Activated CD4-positive, alpha-beta T cell treated with anti-CD3 and anti-CD28 coated beads, Interleukin-2, amount 50 U/mL, for 4 hours (primary cell): ENCODE measurements around the gene NEUROD1.
"Not testable (repeated sequence)": the region's sequence is repeated elsewhere in the genome, so short reads cannot be mapped to it uniquely, and the experiment has no call there.

Experiments used
- DNase-seq, 2 experiments: peaks; one replicate each; pipeline ENCODE4 v3.0.0-alpha.2; 2020

Gene NEUROD1

DNA sequence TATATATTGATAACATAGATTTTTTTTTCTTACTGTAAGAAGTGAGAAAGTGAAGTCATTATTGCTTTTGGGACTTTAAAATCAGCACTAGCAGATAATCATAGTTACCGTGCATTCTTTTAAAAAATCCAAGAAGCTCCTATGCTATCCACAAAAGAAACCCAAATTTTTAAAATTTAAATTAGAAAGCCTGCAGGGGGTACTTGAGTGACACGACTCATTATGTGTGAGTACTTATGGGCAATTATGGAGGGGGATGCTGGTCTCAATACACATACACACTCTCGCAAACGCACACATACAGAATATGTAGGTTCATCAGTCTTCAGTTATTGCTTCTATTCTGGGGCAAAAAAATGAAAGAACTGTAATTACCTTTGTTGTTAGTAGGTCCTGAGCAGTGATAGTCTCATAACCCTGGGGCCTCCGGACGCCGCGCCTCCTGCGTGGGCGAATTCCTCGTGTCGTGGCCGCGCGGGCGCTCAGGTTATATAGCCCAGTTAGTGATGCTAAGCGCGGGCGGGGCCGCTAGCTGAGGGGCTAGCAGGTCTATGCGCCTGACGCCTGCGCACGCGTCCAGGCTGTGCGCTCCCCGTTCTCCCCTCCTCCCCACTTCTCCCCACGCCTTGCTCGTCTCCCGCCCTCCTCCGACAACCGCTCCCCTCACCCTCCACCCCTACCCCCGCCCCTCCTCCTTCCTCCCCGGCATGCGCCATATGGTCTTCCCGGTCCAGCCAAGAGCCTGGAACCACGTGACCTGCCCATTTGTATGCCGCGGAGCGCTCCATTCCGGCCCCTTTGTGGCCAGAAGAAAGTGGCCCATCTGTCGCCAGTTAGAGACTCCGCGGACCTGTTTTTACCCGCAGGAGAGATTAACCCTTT is at the start of gene NEUROD1:
Gene NEUROD1, minus strand, starts transcription at position 463 of the 882 bp plus-strand sequence. CDS start 1,657 bp downstream, outside the sequence.
- DNase-seq = no peak

DNA sequence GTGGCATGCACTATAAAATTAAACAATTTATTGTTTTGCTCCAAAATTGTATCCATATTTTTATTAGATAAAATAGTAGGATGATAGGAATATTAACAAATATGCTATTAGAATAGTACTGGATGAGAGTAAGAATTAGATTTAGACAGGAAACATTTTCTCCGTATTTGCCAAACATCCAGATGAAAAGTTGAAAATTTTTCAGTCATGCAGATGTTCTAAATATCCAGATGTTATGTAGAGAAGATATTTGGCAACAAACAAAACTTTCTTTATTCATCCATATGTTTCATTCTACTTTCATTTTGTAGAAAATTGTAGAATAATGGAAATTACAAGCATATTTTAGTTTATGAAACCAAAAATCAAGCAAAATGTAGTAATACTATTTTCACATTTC is 45.2 kb upstream of the NEUROD1 start:
- DNase-seq = no peak

DNA sequence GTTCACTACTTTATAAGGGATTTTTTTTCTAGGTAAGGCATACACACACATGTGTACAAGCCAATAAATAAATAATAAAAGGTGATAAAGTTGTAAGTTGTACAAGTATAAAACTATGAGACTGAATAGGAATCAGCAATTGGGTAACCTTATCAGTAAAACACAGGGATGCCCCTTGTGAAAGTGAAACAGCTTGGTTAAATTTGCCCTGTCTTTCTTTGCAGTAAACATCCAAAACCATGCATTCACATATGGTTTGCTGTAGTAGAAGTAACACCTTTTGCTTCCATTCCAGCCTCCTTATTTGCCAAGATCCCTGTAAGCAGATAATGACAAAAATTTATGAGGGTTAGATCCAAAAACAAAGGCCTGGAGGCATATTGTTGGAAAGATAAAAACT is 44.3 kb upstream of the NEUROD1 start:
- no peak for DNase-seq

DNA sequence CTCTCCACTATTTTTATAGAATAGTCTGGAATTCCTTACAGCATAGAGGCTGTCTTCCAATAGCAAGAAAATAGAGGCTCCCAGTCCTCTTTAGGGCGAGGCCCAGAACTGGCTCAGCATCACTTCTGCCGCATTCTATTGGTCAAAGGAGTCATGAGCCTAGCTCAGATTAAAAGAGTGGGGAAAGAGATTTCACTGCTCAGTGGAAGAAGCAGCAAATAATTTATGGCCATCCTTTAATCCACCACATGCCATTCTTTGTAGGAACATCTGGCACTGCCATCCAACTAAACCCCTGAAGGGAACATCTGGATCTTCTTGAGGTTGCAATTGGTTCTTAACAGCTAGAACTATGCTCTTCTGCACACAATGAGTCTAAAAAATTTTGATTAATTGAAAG is 43.4 kb upstream of the NEUROD1 start:
- DNase-seq = no peak

- peak; percentile 59 to 63 for DNase-seq
These were observed 34.8 kb upstream of the NEUROD1 start for GRCh38 chr2:181715033-181715630.

GRCh38 chr2:181711051-181711450 is 30.7 kb upstream of the NEUROD1 start:
- DNase-seq = not testable (repeated sequence)

DNA sequence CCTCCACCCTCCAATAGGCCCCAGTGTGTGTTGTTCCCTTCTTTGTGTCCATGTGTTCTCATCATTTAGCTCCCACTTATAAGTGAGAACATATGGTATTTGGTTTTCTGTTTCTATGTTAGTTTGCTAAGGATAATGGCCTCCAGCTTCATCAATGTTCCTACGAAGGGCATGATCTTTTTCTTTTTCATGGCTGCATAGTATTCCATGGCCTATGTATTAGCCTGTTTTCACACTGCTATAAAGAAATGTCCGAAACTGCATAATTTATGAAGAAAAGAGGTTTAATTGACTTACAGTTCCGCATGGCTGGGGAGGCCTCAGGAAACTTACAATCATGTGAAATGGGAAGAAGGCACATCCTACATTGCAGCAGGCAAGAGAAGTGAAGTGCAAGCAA is 22.2 kb upstream of the NEUROD1 start:
- not testable (repeated sequence) for DNase-seq

GRCh38 chr2:181698223-181698622 is 17.9 kb upstream of the NEUROD1 start:
- no peak for DNase-seq

DNA sequence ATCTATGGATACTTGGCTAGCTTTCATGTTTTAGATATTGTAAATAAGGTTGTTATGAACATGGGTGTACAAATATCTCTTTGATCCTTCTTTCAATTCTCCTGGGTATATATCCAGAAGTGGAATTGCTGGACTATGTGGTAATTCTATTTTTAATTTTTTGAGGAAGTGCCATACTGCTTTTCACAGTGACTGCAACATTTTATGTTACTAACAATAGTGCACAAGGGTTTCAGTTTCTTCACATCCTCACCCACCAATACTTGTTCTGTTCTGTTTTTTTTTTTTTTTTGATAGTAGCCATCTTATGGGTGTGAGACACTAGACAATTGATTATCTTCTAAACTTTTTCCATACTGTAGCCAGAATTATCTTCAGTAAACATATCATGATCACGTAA is 17.3 kb upstream of the NEUROD1 start:
- DNase-seq = no peak

- no peak for DNase-seq
These were observed 16.8 kb upstream of the NEUROD1 start for GRCh38 chr2:181697126-181697525.

GRCh38 chr2:181694271-181694670 is 14.0 kb upstream of the NEUROD1 start:
- DNase-seq = no peak

DNA sequence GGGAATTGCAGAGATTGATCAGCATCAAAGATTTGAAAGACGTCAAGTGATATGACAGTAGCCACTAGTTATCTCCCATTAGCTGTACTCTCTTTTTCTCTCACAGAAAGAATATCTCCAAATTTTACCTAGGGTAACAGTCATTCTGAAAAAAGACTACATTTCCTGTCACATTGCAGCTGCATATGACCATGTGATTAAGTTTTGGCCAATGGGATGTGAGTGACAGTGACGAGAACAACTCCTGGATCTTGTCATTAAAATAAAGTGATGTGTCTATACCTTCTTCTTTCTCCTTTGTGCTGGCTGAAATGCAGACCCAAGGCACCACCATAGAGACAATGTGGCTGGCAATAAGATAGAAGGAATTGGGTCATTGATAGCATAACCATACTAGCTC is 10.5 kb upstream of the NEUROD1 start:
- no peak for DNase-seq

DNA sequence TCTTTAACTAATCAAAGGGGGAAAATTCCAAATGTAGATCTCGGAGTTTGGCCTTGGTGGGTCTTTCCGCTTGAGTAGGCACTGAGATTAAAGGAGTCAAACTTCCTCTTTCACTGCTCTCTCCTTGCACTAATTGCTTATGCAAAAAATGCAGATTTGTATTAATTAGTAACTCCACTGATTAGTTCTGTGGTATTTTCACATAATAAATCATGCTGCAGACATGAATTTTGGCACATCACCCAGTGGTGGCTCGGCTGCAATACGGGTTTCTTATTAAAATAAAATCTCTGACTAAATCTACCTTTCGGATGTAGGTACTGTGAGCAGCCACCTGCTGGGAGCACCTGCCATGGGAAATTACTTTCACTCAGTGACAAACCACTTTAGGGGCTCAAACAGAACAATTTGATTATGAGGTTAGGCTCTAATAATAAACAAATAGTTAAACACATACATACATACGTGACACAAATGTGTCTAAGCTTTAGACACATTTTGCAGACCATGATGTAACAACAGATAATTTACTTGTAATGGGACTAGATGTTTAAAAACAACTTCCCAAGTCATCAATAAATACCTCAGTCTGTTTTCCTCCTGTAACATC is 6.4 kb upstream of the NEUROD1 start:
- no peak for DNase-seq

DNA sequence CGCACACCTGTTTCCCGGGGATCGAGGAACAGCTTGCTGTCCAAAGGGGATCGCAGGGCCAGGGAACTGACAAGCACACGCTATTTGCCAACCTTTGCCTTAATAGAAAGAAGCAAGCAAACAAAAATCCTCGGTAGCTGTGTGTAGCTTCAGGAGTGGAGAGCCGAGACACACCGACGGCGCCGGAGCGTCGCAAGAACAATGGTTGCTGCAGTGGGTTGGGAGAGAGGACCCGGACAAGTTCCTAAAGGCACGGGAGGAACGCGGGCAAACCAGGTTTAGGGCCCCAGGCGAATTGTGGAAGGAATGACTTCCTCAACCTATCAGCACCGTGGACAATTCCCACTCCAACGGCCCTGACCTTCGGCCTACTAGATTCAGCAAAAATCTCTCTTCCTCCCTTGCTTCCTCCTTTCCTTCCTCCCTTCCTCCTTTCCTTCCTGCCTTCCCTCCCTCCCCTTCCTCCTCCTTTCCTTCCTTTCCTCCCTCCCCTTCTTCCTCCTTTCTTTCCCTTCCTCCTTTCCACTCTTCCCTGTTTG is 4.9 kb upstream of the NEUROD1 start:
- no peak for DNase-seq

DNA sequence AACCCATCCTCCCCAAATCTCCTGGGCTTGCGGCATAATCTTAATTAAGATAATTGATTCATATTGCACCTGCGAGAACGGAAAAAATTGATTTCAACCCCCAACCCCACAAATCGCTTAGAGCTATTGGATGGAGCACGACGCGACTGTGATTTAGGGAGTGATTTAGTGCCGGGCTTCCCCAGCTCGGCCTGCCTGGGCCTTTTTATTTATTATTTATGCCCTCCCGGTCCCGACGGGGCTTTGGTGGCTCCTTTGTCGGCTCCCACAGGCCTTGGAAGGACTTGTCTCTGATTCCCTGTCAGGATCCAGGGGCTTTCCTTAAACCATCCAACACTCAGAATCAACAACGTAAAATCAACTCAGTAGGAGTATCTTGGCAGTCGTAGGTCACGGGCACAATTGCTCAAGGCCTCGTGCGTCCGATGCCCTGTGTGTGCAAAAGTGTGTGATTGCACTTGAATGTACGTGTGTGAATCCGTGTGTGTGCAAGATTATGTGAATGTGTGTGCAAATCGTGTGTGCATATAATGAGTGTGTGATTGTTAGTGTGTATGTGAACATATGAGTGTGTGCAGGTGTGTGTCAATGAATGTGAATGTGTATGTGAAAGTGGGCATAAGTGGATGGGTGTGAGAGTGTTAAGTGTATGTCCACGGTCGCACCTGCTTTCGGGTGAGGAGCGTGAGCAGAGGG is 4.3 kb upstream of the NEUROD1 start:
- DNase-seq = no peak

- no peak for DNase-seq
These were observed 3.5 kb upstream of the NEUROD1 start for GRCh38 chr2:181683518-181684453.

DNA sequence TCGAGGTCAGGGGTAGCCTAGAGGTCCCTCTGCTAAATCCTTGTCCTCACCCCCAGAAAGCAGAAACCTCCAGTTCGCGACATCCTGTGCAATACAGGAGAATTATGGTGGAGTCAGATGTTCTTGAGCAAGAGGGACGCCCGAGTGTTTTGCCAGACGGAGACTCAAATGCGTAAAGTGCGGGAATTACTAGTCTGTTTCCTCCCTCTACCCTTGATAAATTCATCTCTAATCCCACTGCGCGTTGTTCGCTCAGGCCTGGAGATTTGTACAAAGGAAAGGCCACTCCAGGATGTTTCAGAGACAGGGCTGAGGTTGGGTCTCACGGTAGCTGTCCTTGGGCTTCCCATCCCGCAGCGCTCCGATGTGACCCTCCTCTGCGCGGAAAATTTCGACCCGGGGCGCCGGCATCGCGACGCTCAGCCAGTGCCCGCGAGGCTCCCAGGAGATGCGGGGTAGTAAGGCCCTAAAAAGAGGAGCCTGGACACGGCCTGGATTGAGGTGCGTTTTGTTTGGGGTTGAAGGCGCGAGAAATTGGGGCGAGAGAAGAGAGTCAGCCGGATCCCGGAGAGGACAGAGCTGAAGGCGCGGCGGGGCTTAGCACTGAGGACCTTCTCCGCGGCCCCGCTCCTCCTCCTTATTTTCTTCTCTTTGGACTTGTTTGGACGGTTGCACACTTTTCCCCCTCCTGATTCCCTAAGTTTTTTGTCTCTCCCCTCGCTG is 2.6 kb upstream of the NEUROD1 start:
- DNase-seq = no peak

- DNase-seq = no peak
These were observed 1.9 kb upstream of the NEUROD1 start for GRCh38 chr2:181682026-181682789.

GRCh38 chr2:181680937-181681811 is 857 bp upstream of the NEUROD1 start:
- no peak for DNase-seq
